ENCODE data around the gene PTPRD. TPM values are rescaled to one million over a fixed set of nuclear protein-coding genes. Genes with fewer than 3 reads are reported as not detected.

Gene PTPRD
- under 1 TPM in 1 of 5 experiments, not detected in 4; 0.71 TPM for total RNA-seq
- not detected for polyA plus RNA-seq
- not detected for total RNA-seq

GRCh38 chr9:10612641-10613398 lies at the start of gene PTPRD:
Gene PTPRD (minus strand): TSS chr9:10613002.
- H3K27ac ChIP-seq (ENCODE audit: low read depth, low read length): no peak within 1 kb of the TSS
- H3K4me3 Mint-ChIP-seq: peak within 1 kb of the TSS in 7 of 10 donors; percentile 6 to 63 (median 53)
- H3K36me3 ChIP-seq (ENCODE audit: control insufficient read depth in 2 of 3, insufficient read depth in 3 of 3, low read length in 3 of 3): no peaks in the 10 kb centered on the region
- H3K27me3 Mint-ChIP-seq: peaks cover 33 to 54% (median 45%) of the 10 kb centered on the region in 5 donors
- peaks cover 0 to 8% (median 5%) of the 10 kb centered on the region in 7 donors for H3K4me1 Mint-ChIP-seq
- peaks cover 0 to 3% of the 10 kb centered on the region in 2 donors for H3K27me3 ChIP-seq (ENCODE audit: control insufficient read depth in 2 of 2, insufficient read depth in 2 of 2, low read length in 2 of 2)
- peaks cover 0 to 39% (median 12%) of the 10 kb centered on the region in 11 donors for H3K9me3 Mint-ChIP-seq
- ATAC-seq: no peak
- no peak within 1 kb of the TSS for H3K4me3 ChIP-seq (ENCODE audit: low read length)
- intact Hi-C loops (cut with micrococcal nuclease): no loop called here
- CTCF ChIA-PET: no interaction called here
- H3K36me3 Mint-ChIP-seq: peaks cover 0 to 12% (median 0%) of the 10 kb centered on the region in 5 donors
- no peak within 1 kb of the TSS for H3K27ac Mint-ChIP-seq
- POLR2A ChIA-PET: no interaction called here
- peak in 1 of 9 donors; percentile 34 for DNase-seq
- no peaks in the 10 kb centered on the region for H3K9me3 ChIP-seq (ENCODE audit: control insufficient read depth in 2 of 3, low read length in 3 of 3)
- no peaks in the 10 kb centered on the region for H3K4me1 ChIP-seq (ENCODE audit: control insufficient read depth in 2 of 2, insufficient read depth in 2 of 2, low read length in 2 of 2)

DNA sequence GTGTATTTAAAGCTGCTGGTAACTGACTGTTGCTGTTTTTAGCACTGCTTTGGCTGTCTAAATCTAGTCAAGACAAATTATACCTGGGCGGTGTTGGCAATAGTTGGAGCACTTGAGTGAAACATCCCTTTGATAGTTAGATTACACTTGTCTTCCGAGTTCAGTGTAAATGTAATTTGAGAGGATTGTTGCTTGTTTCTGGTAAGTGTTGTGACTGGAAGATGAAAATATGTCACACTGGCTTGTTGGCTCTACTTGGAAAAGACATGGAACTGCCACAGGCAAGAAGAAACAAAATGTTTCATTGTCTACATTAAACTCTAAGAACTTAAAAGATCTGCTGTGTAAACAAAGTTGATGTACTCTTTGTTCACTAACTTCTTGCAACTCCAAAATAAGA lies 49.2 kb upstream of the PTPRD start:
- intact Hi-C loops (cut with micrococcal nuclease): no loop called here
- H3K4me1 Mint-ChIP-seq: no peaks in the 10 kb centered on the region
- CTCF ChIA-PET: no interaction called here

DNA sequence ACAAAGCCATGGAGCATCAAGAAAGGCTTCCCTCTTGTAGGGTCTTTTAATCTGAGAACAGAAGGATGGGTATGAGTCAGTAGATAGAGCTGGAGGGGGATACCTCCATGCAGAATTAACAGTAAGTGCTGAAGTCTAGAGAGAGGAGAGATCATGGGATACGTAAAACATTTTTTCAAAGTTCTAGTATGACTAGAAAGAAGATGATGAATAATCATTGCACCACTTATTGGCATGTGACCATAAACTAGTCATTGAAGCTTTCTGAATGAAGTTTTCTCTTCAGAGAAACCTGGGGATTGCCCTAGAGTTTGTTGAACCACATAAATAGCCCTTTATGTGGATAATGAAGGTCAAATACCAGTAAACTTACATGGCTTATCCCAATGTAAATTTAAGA lies 48.6 kb upstream of the PTPRD start:
- Mint-ChIP-seq H3K4me3 (no peak overlapping the region), H3K36me3 (no peaks in the 10 kb centered on the region), H3K27ac (no peak overlapping the region), H3K4me1 (no peaks in the 10 kb centered on the region), H3K9me3 (peaks cover 1 to 24% (median 10%) of the 10 kb centered on the region in 11 donors), H3K27me3 (no peaks in the 10 kb centered on the region)
- ChIA-PET CTCF (no interaction called here), POLR2A (no interaction called here)
- Histone ChIP-seq H3K27me3 (ENCODE audit: control insufficient read depth in 2 of 2, insufficient read depth in 2 of 2, low read length in 2 of 2) (no peaks in the 10 kb centered on the region), H3K36me3 (ENCODE audit: control insufficient read depth in 2 of 3, insufficient read depth in 3 of 3, low read length in 3 of 3) (no peaks in the 10 kb centered on the region), H3K4me3 (ENCODE audit: low read length) (no peak overlapping the region), H3K4me1 (ENCODE audit: control insufficient read depth in 2 of 2, insufficient read depth in 2 of 2, low read length in 2 of 2) (no peaks in the 10 kb centered on the region), H3K9me3 (ENCODE audit: control insufficient read depth in 2 of 3, low read length in 3 of 3) (no peaks in the 10 kb centered on the region), H3K27ac (ENCODE audit: low read depth, low read length) (no peak overlapping the region)
- no peak for ATAC-seq
- intact Hi-C loops (cut with micrococcal nuclease): no loop called here
- DNase-seq: no peak

More for the DNA sequence above, 49.2 kb upstream of the PTPRD start:
- Histone ChIP-seq H3K4me3 (ENCODE audit: low read length) (no peak overlapping the region), H3K4me1 (ENCODE audit: control insufficient read depth in 2 of 2, insufficient read depth in 2 of 2, low read length in 2 of 2) (no peaks in the 10 kb centered on the region), H3K9me3 (ENCODE audit: control insufficient read depth in 2 of 3, low read length in 3 of 3) (no peaks in the 10 kb centered on the region), H3K36me3 (ENCODE audit: control insufficient read depth in 2 of 3, insufficient read depth in 3 of 3, low read length in 3 of 3) (no peaks in the 10 kb centered on the region), H3K27ac (ENCODE audit: low read depth, low read length) (no peak overlapping the region), H3K27me3 (ENCODE audit: control insufficient read depth in 2 of 2, insufficient read depth in 2 of 2, low read length in 2 of 2) (no peaks in the 10 kb centered on the region)
- Mint-ChIP-seq H3K36me3 (no peaks in the 10 kb centered on the region), H3K27me3 (no peaks in the 10 kb centered on the region), H3K27ac (no peak overlapping the region), H3K9me3 (peaks cover 1 to 24% (median 10%) of the 10 kb centered on the region in 11 donors), H3K4me3 (no peak overlapping the region)
- no peak for DNase-seq
- no peak for ATAC-seq
- POLR2A ChIA-PET: no interaction called here

DNA sequence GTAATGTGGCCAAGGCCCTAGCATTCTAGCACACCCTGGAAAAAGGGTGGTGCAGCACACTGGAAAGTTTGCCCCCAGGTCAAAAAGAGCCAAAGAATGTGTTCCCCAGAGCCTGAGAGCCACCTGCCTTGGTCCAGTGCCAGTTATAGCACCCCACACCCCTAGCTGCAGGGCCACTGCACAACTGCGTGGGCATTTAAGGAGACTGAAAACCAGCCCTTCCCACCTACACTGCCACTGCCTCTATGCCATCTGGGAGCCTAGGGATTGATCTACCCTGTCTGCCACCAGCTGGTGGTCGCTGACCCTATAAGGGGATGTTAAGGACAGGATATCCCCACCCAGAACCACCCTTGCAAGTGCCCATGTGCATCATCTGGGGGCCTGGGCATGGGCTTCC lies 38.2 kb upstream of the PTPRD start:
- no peaks in the 10 kb centered on the region for H3K27me3 Mint-ChIP-seq
- intact Hi-C loops (cut with micrococcal nuclease): no loop called here

DNA sequence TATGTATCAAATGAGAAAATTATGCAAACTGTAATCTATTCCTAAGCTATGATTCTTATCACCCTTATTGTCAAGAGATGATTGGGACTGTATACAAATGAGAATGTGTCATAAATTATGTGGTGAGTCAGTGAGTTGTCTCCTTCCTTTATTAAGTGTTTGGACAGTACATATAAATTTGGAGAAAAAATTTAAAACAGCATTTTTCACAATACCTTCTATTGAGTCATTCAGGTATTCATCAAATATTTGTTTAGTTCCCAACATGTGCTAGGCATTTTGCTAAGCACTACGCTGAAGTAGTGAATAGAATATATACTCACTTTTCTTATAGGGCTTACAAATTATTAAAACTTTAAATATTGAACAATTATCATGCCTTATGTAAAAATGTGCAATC lies 36.3 kb upstream of the PTPRD start:
- no peaks in the 10 kb centered on the region for H3K36me3 ChIP-seq (ENCODE audit: control insufficient read depth in 2 of 3, insufficient read depth in 3 of 3, low read length in 3 of 3)
- Mint-ChIP-seq H3K4me1 (no peaks in the 10 kb centered on the region), H3K9me3 (peaks cover 4 to 35% (median 13%) of the 10 kb centered on the region in 11 donors), H3K36me3 (peaks cover 0 to 6% (median 0%) of the 10 kb centered on the region in 5 donors), H3K27ac (no peak overlapping the region), H3K27me3 (no peaks in the 10 kb centered on the region), H3K4me3 (no peak overlapping the region)
- no peak overlapping the region for H3K4me3 ChIP-seq (ENCODE audit: low read length)
- ChIA-PET POLR2A (no interaction called here), CTCF (no interaction called here)
- peaks cover 0 to 12% (median 0%) of the 10 kb centered on the region in 3 experiments for H3K9me3 ChIP-seq (ENCODE audit: control insufficient read depth in 2 of 3, low read length in 3 of 3)
- no peak for ATAC-seq
- H3K27ac ChIP-seq (ENCODE audit: low read depth, low read length): no peak overlapping the region
- no peaks in the 10 kb centered on the region for H3K27me3 ChIP-seq (ENCODE audit: control insufficient read depth in 2 of 2, insufficient read depth in 2 of 2, low read length in 2 of 2)
- no peak for DNase-seq
- intact Hi-C loops (cut with micrococcal nuclease): no loop called here
- no peaks in the 10 kb centered on the region for H3K4me1 ChIP-seq (ENCODE audit: control insufficient read depth in 2 of 2, insufficient read depth in 2 of 2, low read length in 2 of 2)

More for the DNA sequence above, 38.2 kb upstream of the PTPRD start:
- ChIA-PET POLR2A (no interaction called here), CTCF (no interaction called here)
- Histone ChIP-seq H3K4me3 (ENCODE audit: low read length) (no peak overlapping the region), H3K9me3 (ENCODE audit: control insufficient read depth in 2 of 3, low read length in 3 of 3) (peaks cover 0 to 12% (median 0%) of the 10 kb centered on the region in 3 experiments), H3K27me3 (ENCODE audit: control insufficient read depth in 2 of 2, insufficient read depth in 2 of 2, low read length in 2 of 2) (no peaks in the 10 kb centered on the region), H3K36me3 (ENCODE audit: control insufficient read depth in 2 of 3, insufficient read depth in 3 of 3, low read length in 3 of 3) (no peaks in the 10 kb centered on the region), H3K27ac (ENCODE audit: low read depth, low read length) (no peak overlapping the region), H3K4me1 (ENCODE audit: control insufficient read depth in 2 of 2, insufficient read depth in 2 of 2, low read length in 2 of 2) (no peaks in the 10 kb centered on the region)
- no peak for DNase-seq
- no peak for ATAC-seq
- H3K9me3 Mint-ChIP-seq: peaks cover 4 to 39% (median 17%) of the 10 kb centered on the region in 11 donors
- H3K36me3 Mint-ChIP-seq: peaks cover 0 to 6% (median 0%) of the 10 kb centered on the region in 5 donors
- H3K4me3 Mint-ChIP-seq: no peak overlapping the region
- no peak overlapping the region for H3K27ac Mint-ChIP-seq
- H3K4me1 Mint-ChIP-seq: no peaks in the 10 kb centered on the region

- DNase-seq: no peak
- Histone ChIP-seq H3K9me3 (ENCODE audit: control insufficient read depth in 2 of 3, low read length in 3 of 3) (no peaks in the 10 kb centered on the region), H3K4me3 (ENCODE audit: low read length) (no peak overlapping the region), H3K36me3 (ENCODE audit: control insufficient read depth in 2 of 3, insufficient read depth in 3 of 3, low read length in 3 of 3) (no peaks in the 10 kb centered on the region), H3K4me1 (ENCODE audit: control insufficient read depth in 2 of 2, insufficient read depth in 2 of 2, low read length in 2 of 2) (no peaks in the 10 kb centered on the region), H3K27ac (ENCODE audit: low read depth, low read length) (no peak overlapping the region), H3K27me3 (ENCODE audit: control insufficient read depth in 2 of 2, insufficient read depth in 2 of 2, low read length in 2 of 2) (no peaks in the 10 kb centered on the region)
- no peak overlapping the region for H3K4me3 Mint-ChIP-seq
- H3K36me3 Mint-ChIP-seq: no peaks in the 10 kb centered on the region
- POLR2A ChIA-PET: no interaction called here
- H3K4me1 Mint-ChIP-seq: no peaks in the 10 kb centered on the region
- H3K9me3 Mint-ChIP-seq: peaks cover 0 to 16% (median 4%) of the 10 kb centered on the region in 11 donors
- intact Hi-C loops (cut with micrococcal nuclease): no loop called here
- no peaks in the 10 kb centered on the region for H3K27me3 Mint-ChIP-seq
- no peak overlapping the region for H3K27ac Mint-ChIP-seq
- no peak for ATAC-seq
- CTCF ChIA-PET: no interaction called here
Observed at GRCh38 chr9:10633785-10634184, 21.0 kb upstream of the PTPRD start.
